ENCODE results near the gene LRP5. TPM values are rescaled to one million over a fixed set of nuclear protein-coding genes. Genes with fewer than 3 reads are reported as not detected.

Gene LRP5
- total RNA-seq, 4 donors from 2014 or later = 32.6 to 68.9 (median 42.5) TPM

GRCh38 chr11:68449951-68450350 is 137.6 kb downstream of the LRP5 start:
- Histone ChIP-seq H3K9me3 (no peaks in the 10 kb centered on the region), H3K27ac (no peak overlapping the region), H3K4me3 (no peak overlapping the region), H3K4me1 (peaks cover 0 to 10% (median 0%) of the 10 kb centered on the region in 3 donors), H3K36me3 (peaks cover 0 to 51% of the 10 kb centered on the region in 2 donors), H3K27me3 (no peaks in the 10 kb centered on the region)
- no peak for ATAC-seq
- WGBS, 2 donors (ENCODE audit: low coverage in 1 of 2) = 60 to 67% methylated on average over 1 to 4 of the region's 11 CpGs
- TF ChIP-seq CTCF (IDR thresholded peaks at IDR 0.05) (no peak), EP300 (IDR thresholded peaks at IDR 0.05) (no peak), POLR2AphosphoS5 (IDR thresholded peaks at IDR 0.05) (no peak), POLR2A (IDR thresholded peaks at IDR 0.05) (no peak)

- 94 to 98% methylated on average over 7 to 8 of the region's 8 CpGs for WGBS, 2 donors (ENCODE audit: low coverage in 1 of 2)
- H3K27ac ChIP-seq = no peak overlapping the region
- ATAC-seq = no peak
- H3K36me3 ChIP-seq = peaks cover 0 to 45% of the 10 kb centered on the region in 2 donors
- H3K9me3 ChIP-seq = no peaks in the 10 kb centered on the region
- H3K4me1 ChIP-seq = peaks cover 0 to 9% (median 0%) of the 10 kb centered on the region in 3 donors
- no peaks in the 10 kb centered on the region for H3K27me3 ChIP-seq
- no peak for TF ChIP-seq POLR2AphosphoS5 (IDR thresholded peaks at IDR 0.05)
- no peak overlapping the region for H3K4me3 ChIP-seq
Observed at GRCh38 chr11:68450711-68451110, 138.3 kb downstream of the LRP5 start.

- Histone ChIP-seq H3K27ac (no peak overlapping the region), H3K36me3 (peaks cover 0 to 5% of the 10 kb centered on the region in 2 donors), H3K9me3 (no peaks in the 10 kb centered on the region), H3K4me3 (no peak overlapping the region), H3K27me3 (no peaks in the 10 kb centered on the region), H3K4me1 (peaks cover 0 to 5% (median 0%) of the 10 kb centered on the region in 3 donors)
- ATAC-seq = no peak
- TF ChIP-seq POLR2AphosphoS5 (IDR thresholded peaks at IDR 0.05) (no peak), POLR2A (IDR thresholded peaks at IDR 0.05) (no peak), EP300 (IDR thresholded peaks at IDR 0.05) (no peak), CTCF (IDR thresholded peaks at IDR 0.05) (no peak)
- WGBS, 2 donors (ENCODE audit: low coverage in 1 of 2) = 35 to 50% methylated on average over 4 of the region's 8 CpGs
Observed at GRCh38 chr11:68454767-68455166, 142.4 kb downstream of the LRP5 start.

- H3K27me3 ChIP-seq = no peaks in the 10 kb centered on the region
- ATAC-seq = no peak
- no peak overlapping the region for H3K4me3 ChIP-seq
- no peaks in the 10 kb centered on the region for H3K9me3 ChIP-seq
- no peak overlapping the region for H3K27ac ChIP-seq
- TF ChIP-seq EP300 (IDR thresholded peaks at IDR 0.05) = no peak
- no peak for TF ChIP-seq CTCF (IDR thresholded peaks at IDR 0.05)
- no peak for TF ChIP-seq POLR2A (IDR thresholded peaks at IDR 0.05)
- no peak for TF ChIP-seq POLR2AphosphoS5 (IDR thresholded peaks at IDR 0.05)
- H3K4me1 ChIP-seq = peaks cover 0 to 8% (median 0%) of the 10 kb centered on the region in 3 donors
- 77 to 83% methylated on average over 2 to 4 of the region's 8 CpGs for WGBS, 2 donors (ENCODE audit: low coverage in 1 of 2)
- no peaks in the 10 kb centered on the region for H3K36me3 ChIP-seq
Observed at GRCh38 chr11:68455485-68455884, 143.1 kb downstream of the LRP5 start.

GRCh38 chr11:68457216-68457897 is 145.0 kb downstream of the LRP5 start:
- WGBS, 2 donors (ENCODE audit: low coverage in 1 of 2) = 66 to 72% methylated on average over 3 to 4 of the region's 8 CpGs
- Histone ChIP-seq H3K27ac (no peak overlapping the region), H3K9me3 (no peaks in the 10 kb centered on the region), H3K4me1 (peaks cover 0 to 16% (median 4%) of the 10 kb centered on the region in 3 donors), H3K36me3 (no peaks in the 10 kb centered on the region), H3K4me3 (no peak overlapping the region), H3K27me3 (no peaks in the 10 kb centered on the region)
- TF ChIP-seq POLR2AphosphoS5 (IDR thresholded peaks at IDR 0.05) = no peak
- no peak for TF ChIP-seq EP300 (IDR thresholded peaks at IDR 0.05)
- no peak for TF ChIP-seq POLR2A (IDR thresholded peaks at IDR 0.05)
- TF ChIP-seq CTCF (IDR thresholded peaks at IDR 0.05) = no peak
- ATAC-seq = no peak

Measured in gastroesophageal sphincter (tissue), 4 donors.